HL-60 (cell line): Measurements from ENCODE around the gene FBXO3.

Experiments used
- DNase-seq, 2 experiments: peaks; one replicate each; pipeline ENCODE4 v3.0.0-alpha.2; 2010 to 2020; ENCODE audit warnings: low read depth in 1 of 2, low spot score in 1 of 2
- H3K27ac ChIP-seq: fragments of 250-450 bp; sonication (Bioruptor Pico); replicated peaks from 2 replicates; pipeline ENCODE4 v1.5.1; 2020; ENCODE audit warnings: mild to moderate bottlenecking, moderate library complexity
- H3K27me3 ChIP-seq: fragments of 250-450 bp; sonication (Bioruptor Pico); 2 replicates; pipeline ENCODE4 v1.5.1; 2021; ENCODE audit warnings: mild to moderate bottlenecking, moderate library complexity; ENCODE audit not compliant: insufficient read depth, poor library complexity, severe bottlenecking
- H3K4me3 ChIP-seq: replicated peaks from 2 replicates; pipeline ENCODE4 v1.5.1; 2011; ENCODE audit warnings: mild to moderate bottlenecking, control low read depth, low read length; ENCODE audit not compliant: insufficient read depth
- SPI1 ChIP-seq: IDR thresholded peaks from 2 replicates; pipeline ENCODE4 v1.6.1; 2012; ENCODE audit warnings: low read depth, mild to moderate bottlenecking, borderline replicate concordance

The FBXO3 gene

GRCh38 chr11:33691066-33691864 is 83.1 kb downstream of the FBXO3 start:
- no peak for TF ChIP-seq SPI1
- no peak overlapping the region for H3K27ac ChIP-seq
- no peaks in the 10 kb centered on the region for H3K27me3 ChIP-seq
- no peak overlapping the region for H3K4me3 ChIP-seq
- DNase-seq, result no peak
